Mucosa of descending colon (tissue), 3 donors: Measurements from ENCODE around the gene RENBP. TPM values are rescaled to one million over a fixed set of nuclear protein-coding genes. Genes with fewer than 3 reads are reported as not detected.

ENCODE experiments used
- ATAC-seq: fragments of 200-7000 bp; cut with Tn5 transposase; one replicate; pipeline ENCODE4 v1.9.1; 2020; ENCODE audit warnings: mild to moderate bottlenecking, moderate library complexity
- DNase-seq, 3 donors: peaks; one replicate each; pipeline ENCODE4 v3.0.0-alpha.2; 2020
- H3K36me3 ChIP-seq: fragments of 200-600 bp; one replicate; pipeline ENCODE4 v1.8.0; 2021; ENCODE audit warnings: low read depth, mild to moderate bottlenecking
- H3K4me1 ChIP-seq: fragments of 200-600 bp; one replicate; pipeline ENCODE4 v1.8.0; 2021; ENCODE audit warnings: low read depth, mild to moderate bottlenecking
- H3K4me3 ChIP-seq: fragments of 200-600 bp; one replicate; pipeline ENCODE4 v1.8.0; 2021; ENCODE audit warnings: mild to moderate bottlenecking
- H3K9me3 ChIP-seq: fragments of 200-600 bp; one replicate; pipeline ENCODE4 v1.8.0; 2021; ENCODE audit warnings: mild to moderate bottlenecking
- CTCF ChIP-seq: fragments of 200-600 bp; IDR thresholded peaks from one replicate; pipeline ENCODE4 v1.8.0; 2022; ENCODE audit warnings: antibody characterized with exemption, mild to moderate bottlenecking
- intact Hi-C, 2 donors: fragments of 100-400 bp; cut with DNase I in 1 of 2; cut with micrococcal nuclease in 1 of 2; formaldehyde crosslinking; loops; one replicate each; pipeline versions ENCODE4 v1.11.0 to v1.11.1; 2022; cut with DNase I, micrococcal nuclease
- total RNA-seq, 3 donors: library from RNA; stranded (reverse); fragmentation: NEBNext Ultra II Directional in 2 of 3; extraction: Animal tissue kit (Norgen Biotek cat#: 25700) in 2 of 3; gene quantifications; one replicate each; pipeline versions ENCODE4 v1.2.1 to v1.2.4, GENCODE V29; 2021 to 2023
- donor health status: DM: no; HTN: no; CAD: no; lungs with moderate emphysema.
- donor health status: DM: no; HTN: no; CAD: no.
- donor health status: DM: no; HTN: yes; CAD: no.

Gene RENBP
- total RNA-seq, 3 donors from 2014 or later = 3.5 to 21.2 (median 10.2) TPM

- ATAC-seq (no peak), DNase-seq (no peak)
- H3K4me1 ChIP-seq = peaks cover 17% of the 10 kb centered on the region
- no peak for TF ChIP-seq CTCF
- H3K36me3 ChIP-seq = no peaks in the 10 kb centered on the region
- intact Hi-C loops = no loop called here
- H3K9me3 ChIP-seq = no peaks in the 10 kb centered on the region
- no peak overlapping the region for H3K4me3 ChIP-seq
These were observed 24.9 kb upstream of the RENBP start for GRCh38 chrX:153969125-153969903.

- DNase-seq = no peak
- no peak for ATAC-seq
- TF ChIP-seq CTCF = no peak
- H3K4me1 ChIP-seq = peaks cover 17% of the 10 kb centered on the region
- H3K4me3 ChIP-seq = no peak overlapping the region
- H3K9me3 ChIP-seq = no peaks in the 10 kb centered on the region
- no peaks in the 10 kb centered on the region for H3K36me3 ChIP-seq
- intact Hi-C loops = no loop called here
These were observed 24.3 kb upstream of the RENBP start for GRCh38 chrX:153968754-153969124.

GRCh38 chrX:153968255-153968654 lies 23.8 kb upstream of the RENBP start:
- Histone ChIP-seq H3K4me1 (peaks cover 17% of the 10 kb centered on the region), H3K9me3 (no peaks in the 10 kb centered on the region), H3K4me3 (no peak overlapping the region), H3K36me3 (no peaks in the 10 kb centered on the region)
- intact Hi-C loops = no loop called here
- DNase-seq (no peak), ATAC-seq (no peak)
- no peak for TF ChIP-seq CTCF

GRCh38 chrX:153967536-153968224 lies 23.2 kb upstream of the RENBP start:
- ATAC-seq (no peak), DNase-seq (no peak)
- intact Hi-C loops = no loop called here
- TF ChIP-seq CTCF = no peak
- peaks cover 17% of the 10 kb centered on the region for H3K4me1 ChIP-seq
- no peak overlapping the region for H3K4me3 ChIP-seq
- H3K36me3 ChIP-seq = no peaks in the 10 kb centered on the region
- H3K9me3 ChIP-seq = no peaks in the 10 kb centered on the region

- intact Hi-C loops = no loop called here
- TF ChIP-seq CTCF = no peak
- Histone ChIP-seq H3K9me3 (no peaks in the 10 kb centered on the region), H3K36me3 (no peaks in the 10 kb centered on the region), H3K4me3 (no peak overlapping the region), H3K4me1 (peaks cover 17% of the 10 kb centered on the region)
- DNase-seq (no peak), ATAC-seq (no peak)
These were observed 22.5 kb upstream of the RENBP start for GRCh38 chrX:153966841-153967535.
